ENCODE results near the gene EN1.

Gene EN1

GRCh38 chr2:118837067-118837466, 10.4 kb downstream of the EN1 start:
- DNase-seq (ENCODE audit: insufficient read length, low spot score) (no peak), FAIRE-seq (no peak)
- TF ChIP-seq TAF1 (IDR thresholded peaks at IDR 0.05; ENCODE audit: low read depth, low read length) (no peak), POU2F2 (IDR thresholded peaks at IDR 0.05; ENCODE audit: low read depth, low read length) (no peak), POLR2AphosphoS5 (IDR thresholded peaks at IDR 0.05; ENCODE audit: low read depth, low read length) (no peak), SPI1 (IDR thresholded peaks at IDR 0.05; ENCODE audit: low read depth, low read length) (no peak), PAX5 (IDR thresholded peaks at IDR 0.05; ENCODE audit: insufficient read depth, low read length, severe bottlenecking) (no peak), POLR2A (IDR thresholded peaks at IDR 0.05; ENCODE audit: low read depth, low read length) (no peak)

DNA sequence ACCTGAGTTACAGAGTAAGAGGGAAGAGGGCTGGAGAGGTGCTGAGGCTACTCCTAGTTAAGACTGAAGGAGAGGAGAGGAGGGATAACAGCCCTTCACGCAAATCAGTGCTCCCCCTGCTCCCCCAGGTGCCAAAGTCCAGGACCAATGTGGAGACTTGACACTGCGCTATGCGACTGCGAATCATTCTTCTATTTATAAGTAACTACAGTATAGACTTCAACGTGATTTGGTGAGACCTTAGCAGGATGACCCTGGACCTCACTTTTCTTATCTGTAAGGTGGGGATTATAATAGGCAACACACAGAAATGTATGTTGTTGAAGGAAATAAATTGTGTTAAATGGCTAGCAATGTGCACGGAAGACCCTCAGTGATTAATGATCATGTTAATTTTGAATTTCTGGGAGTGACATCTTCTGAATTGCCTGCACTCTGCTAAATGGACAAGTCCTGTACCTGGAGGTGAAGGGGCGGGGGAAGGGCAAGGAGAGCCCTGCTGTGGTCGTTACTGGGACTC, 11.0 kb downstream of the EN1 start:
- DNase-seq (ENCODE audit: insufficient read length, low spot score) = no peak
- FAIRE-seq = no peak
- no peak for TF ChIP-seq SPI1 (IDR thresholded peaks at IDR 0.05; ENCODE audit: low read depth, low read length)
- no peak for TF ChIP-seq TAF1 (IDR thresholded peaks at IDR 0.05; ENCODE audit: low read depth, low read length)
- TF ChIP-seq POLR2A (IDR thresholded peaks at IDR 0.05; ENCODE audit: low read depth, low read length) = no peak
- TF ChIP-seq POU2F2 (IDR thresholded peaks at IDR 0.05; ENCODE audit: low read depth, low read length) = no peak
- TF ChIP-seq POLR2AphosphoS5 (IDR thresholded peaks at IDR 0.05; ENCODE audit: low read depth, low read length) = no peak
- no peak for TF ChIP-seq PAX5 (IDR thresholded peaks at IDR 0.05; ENCODE audit: insufficient read depth, low read length, severe bottlenecking)

DNA sequence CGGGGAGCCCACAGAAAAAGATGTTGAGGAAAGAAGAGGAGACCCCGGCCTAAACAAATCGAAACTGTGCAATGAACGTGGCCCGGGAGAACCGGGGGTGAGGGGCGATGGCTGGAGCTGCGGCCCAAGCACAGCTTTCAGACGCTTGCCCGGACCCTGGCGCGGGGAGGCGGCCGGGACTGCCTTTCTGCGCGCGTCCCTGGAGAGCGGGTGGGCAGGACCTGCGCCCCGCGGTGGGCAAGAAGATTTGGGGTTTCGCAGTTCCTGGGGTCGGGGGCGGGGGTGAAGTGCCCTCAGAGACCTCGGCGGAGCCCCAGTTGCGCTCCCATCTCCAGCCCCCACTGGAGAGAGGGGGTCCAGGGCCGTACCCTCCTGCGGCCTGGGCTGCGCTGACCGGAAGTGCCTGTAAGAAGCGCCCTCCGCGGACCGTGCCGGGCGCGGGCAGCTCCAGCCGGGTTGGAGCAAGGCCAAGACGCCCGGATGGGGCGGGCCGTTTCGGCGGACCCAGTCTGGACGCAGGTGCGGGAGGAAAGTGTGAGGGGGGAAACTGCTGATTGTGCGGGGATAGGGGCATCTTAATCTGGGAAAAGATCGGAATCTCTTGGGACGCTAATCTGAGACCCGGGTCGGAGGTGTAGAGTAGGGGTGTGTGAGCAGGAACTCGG, 11.6 kb downstream of the EN1 start:
- DNase-seq (ENCODE audit: insufficient read length, low spot score) (no peak), FAIRE-seq (no peak)
- TF ChIP-seq PAX5 (IDR thresholded peaks at IDR 0.05; ENCODE audit: insufficient read depth, low read length, severe bottlenecking) (no peak), TAF1 (IDR thresholded peaks at IDR 0.05; ENCODE audit: low read depth, low read length) (no peak), POLR2A (IDR thresholded peaks at IDR 0.05; ENCODE audit: low read depth, low read length) (no peak), SPI1 (IDR thresholded peaks at IDR 0.05; ENCODE audit: low read depth, low read length) (no peak), POLR2AphosphoS5 (IDR thresholded peaks at IDR 0.05; ENCODE audit: low read depth, low read length) (no peak), POU2F2 (IDR thresholded peaks at IDR 0.05; ENCODE audit: low read depth, low read length) (no peak)

DNA sequence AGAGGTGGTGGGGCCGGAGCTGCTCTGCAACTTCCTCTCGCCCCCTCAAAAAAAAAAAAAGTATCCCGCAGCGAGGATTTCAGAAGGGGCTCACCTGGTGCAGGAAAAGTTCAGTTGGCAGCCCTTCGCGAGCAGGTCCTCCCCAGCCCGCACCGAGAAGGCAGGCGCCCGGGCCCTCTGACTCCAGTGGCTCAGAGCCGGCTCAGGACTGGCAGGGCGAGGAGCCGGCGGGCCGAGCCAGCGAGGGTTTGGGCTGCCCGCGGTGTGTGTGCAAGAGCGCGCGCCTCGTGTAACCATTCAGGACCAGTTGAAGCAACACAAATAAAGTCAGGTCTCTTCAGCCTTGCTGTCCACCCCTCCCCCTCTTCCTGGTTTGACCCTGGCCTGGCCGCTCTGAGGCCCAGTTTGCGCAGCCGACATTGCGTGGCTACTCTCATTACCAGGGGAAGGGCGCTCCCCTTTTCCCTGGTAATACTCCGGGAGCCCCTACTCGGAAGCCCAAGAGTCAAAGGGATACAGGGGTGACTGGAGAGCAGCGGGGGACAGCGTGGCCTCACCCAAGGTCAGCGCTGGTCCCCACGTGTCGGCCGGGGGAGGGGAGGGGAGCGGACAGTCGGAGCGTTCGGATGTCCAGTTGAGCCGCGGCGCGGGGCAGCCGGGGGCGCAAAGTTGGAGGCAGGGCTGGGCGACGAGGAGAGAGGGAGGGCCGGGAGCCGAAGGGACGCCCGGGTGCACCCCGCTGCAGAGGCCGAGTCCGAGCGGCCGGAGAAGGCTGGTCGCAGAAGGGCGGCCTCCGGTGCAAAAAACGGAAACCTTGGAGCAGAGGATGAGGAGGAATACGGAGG, 12.3 kb downstream of the EN1 start:
- TF ChIP-seq POU2F2 (IDR thresholded peaks at IDR 0.05; ENCODE audit: low read depth, low read length) (no peak), SPI1 (IDR thresholded peaks at IDR 0.05; ENCODE audit: low read depth, low read length) (no peak), PAX5 (IDR thresholded peaks at IDR 0.05; ENCODE audit: insufficient read depth, low read length, severe bottlenecking) (no peak), POLR2A (IDR thresholded peaks at IDR 0.05; ENCODE audit: low read depth, low read length) (no peak), POLR2AphosphoS5 (IDR thresholded peaks at IDR 0.05; ENCODE audit: low read depth, low read length) (no peak), TAF1 (IDR thresholded peaks at IDR 0.05; ENCODE audit: low read depth, low read length) (no peak)
- FAIRE-seq = no peak
- no peak for DNase-seq (ENCODE audit: insufficient read length, low spot score)

DNA sequence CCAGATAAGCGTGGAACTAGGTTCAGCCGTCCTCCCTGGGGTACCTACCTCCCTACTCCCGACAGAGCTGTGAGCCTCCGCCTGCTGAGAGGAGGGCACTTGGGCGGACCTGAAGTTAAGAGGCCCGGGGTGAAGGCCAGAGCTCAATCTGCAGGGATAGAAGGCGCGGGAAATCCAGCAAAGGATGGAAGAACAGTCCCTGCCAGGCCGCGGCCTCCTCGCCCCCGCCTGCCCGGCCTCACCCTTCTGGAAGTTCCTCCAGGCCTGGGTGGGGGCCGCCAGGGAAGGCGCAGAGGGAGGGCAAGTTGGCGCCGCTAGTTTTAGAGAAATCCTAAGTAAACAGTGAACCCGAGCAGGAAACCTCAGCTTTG, 13.0 kb downstream of the EN1 start:
- no peak for TF ChIP-seq SPI1 (IDR thresholded peaks at IDR 0.05; ENCODE audit: low read depth, low read length)
- no peak for TF ChIP-seq POU2F2 (IDR thresholded peaks at IDR 0.05; ENCODE audit: low read depth, low read length)
- TF ChIP-seq TAF1 (IDR thresholded peaks at IDR 0.05; ENCODE audit: low read depth, low read length) = no peak
- TF ChIP-seq PAX5 (IDR thresholded peaks at IDR 0.05; ENCODE audit: insufficient read depth, low read length, severe bottlenecking) = no peak
- no peak for TF ChIP-seq POLR2AphosphoS5 (IDR thresholded peaks at IDR 0.05; ENCODE audit: low read depth, low read length)
- no peak for TF ChIP-seq POLR2A (IDR thresholded peaks at IDR 0.05; ENCODE audit: low read depth, low read length)
- FAIRE-seq (no peak), DNase-seq (ENCODE audit: insufficient read length, low spot score) (no peak)

DNA sequence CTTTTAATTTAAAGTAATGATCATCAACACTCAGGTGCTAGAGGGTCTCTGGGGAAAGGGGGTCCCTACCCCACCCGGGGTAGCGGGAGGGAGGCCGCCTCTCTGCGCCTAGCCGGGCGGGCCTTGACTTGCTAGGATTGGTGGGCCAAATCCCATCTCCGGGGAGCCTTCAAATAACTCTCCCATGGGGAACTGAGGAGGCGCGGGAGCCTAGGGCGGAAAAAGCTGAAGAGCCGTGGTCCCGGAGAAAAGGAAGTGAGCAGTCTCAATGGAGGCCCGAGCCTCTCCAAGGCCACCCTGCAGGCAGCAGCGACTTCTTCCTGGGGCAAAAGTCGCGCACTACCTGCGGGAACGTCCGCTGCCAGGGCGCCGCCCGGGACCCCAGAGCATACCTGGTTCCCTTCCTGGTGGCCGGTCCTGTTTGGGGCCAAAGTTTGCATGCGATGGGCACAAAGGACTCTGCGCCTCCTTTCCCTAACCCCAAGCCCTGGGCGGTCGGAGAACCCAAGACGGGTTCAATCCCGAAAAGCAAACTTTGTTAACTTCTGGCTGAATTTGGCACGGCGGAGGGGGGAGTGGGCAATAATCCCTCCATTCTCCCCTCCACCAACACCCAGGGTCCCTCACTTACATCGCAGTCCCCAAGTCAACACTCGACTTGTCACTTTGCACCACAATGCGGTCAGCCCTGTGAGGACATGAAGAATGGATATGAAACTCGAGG, 13.6 kb downstream of the EN1 start:
- DNase-seq (ENCODE audit: insufficient read length, low spot score) = no peak
- no peak for TF ChIP-seq SPI1 (IDR thresholded peaks at IDR 0.05; ENCODE audit: low read depth, low read length)
- TF ChIP-seq POU2F2 (IDR thresholded peaks at IDR 0.05; ENCODE audit: low read depth, low read length) = no peak
- TF ChIP-seq POLR2AphosphoS5 (IDR thresholded peaks at IDR 0.05; ENCODE audit: low read depth, low read length) = no peak
- no peak for TF ChIP-seq PAX5 (IDR thresholded peaks at IDR 0.05; ENCODE audit: insufficient read depth, low read length, severe bottlenecking)
- no peak for TF ChIP-seq POLR2A (IDR thresholded peaks at IDR 0.05; ENCODE audit: low read depth, low read length)
- TF ChIP-seq TAF1 (IDR thresholded peaks at IDR 0.05; ENCODE audit: low read depth, low read length) = no peak
- no peak for FAIRE-seq

DNA sequence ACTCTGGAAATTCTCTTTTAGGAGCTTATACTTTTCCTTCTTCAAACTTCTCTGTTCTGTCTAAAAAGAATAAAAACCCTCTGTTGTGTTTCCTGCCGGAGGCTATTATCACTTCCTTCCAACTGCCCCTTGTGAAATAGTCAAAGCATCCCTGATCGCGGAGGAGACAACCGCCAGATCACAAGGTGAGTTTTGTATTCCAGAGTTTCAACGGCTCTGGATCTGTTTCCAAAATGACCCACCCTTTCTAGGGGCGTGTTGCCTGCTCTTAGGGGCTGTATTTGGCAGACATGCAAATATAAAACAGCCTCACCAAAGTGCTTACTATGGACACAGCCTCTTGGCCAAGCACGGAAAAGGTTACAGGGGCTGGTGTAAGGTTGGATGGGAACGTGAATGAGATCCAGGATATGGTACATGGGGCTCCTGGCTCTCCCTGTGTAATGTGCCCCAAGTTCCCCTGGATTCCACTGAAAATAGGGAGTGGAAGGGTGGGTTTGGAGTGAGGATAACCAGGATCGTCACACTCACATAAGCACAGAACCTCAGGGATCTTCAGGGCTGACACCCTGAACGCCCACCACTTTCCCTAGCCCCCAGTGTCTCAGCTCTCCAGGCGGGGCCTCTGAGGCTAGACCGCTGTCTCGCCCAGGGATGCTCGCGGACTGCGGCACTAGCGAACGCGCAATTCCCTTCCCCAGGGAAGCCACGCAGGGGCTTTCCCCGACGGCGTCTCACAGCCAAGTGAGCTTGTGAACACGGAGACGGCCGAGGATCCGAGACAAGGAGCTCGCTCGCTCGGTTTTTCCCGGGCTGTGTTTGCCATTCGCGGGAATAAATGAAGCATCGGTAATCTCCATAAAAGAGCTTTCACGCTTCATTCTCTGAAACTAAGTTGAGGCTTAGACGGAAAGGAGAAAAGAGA, 14.4 kb downstream of the EN1 start:
- DNase-seq (ENCODE audit: insufficient read length, low spot score) = no peak
- TF ChIP-seq SPI1 (IDR thresholded peaks at IDR 0.05; ENCODE audit: low read depth, low read length) (no peak), TAF1 (IDR thresholded peaks at IDR 0.05; ENCODE audit: low read depth, low read length) (no peak), POU2F2 (IDR thresholded peaks at IDR 0.05; ENCODE audit: low read depth, low read length) (no peak), PAX5 (IDR thresholded peaks at IDR 0.05; ENCODE audit: insufficient read depth, low read length, severe bottlenecking) (no peak), POLR2AphosphoS5 (IDR thresholded peaks at IDR 0.05; ENCODE audit: low read depth, low read length) (no peak), POLR2A (IDR thresholded peaks at IDR 0.05; ENCODE audit: low read depth, low read length) (no peak)
- no peak for FAIRE-seq
